Activated CD8-positive, alpha-beta T cell treated with anti-CD3 and anti-CD28 coated beads, Interleukin-2, amount 10 ng/mL, durations not matched to agents 7 days and 5 days (primary cell): ENCODE results near the gene PARL. TPM values are rescaled to one million over a fixed set of nuclear protein-coding genes. Genes with fewer than 3 reads are reported as not detected.

Experiments used
- ATAC-seq: fragments of 150-1000 bp; cut with Tn5 transposase; one replicate; pipeline ENCODE4 v1.10.0; 2021; ENCODE audit warnings: moderate library complexity
- CTCF ChIA-PET: fragments of 350-600 bp; sonication (Branson Sonifier 250); formaldehyde crosslinking; loops from one replicate; lab custom pipeline; 2021; ENCODE audit warnings: antibody characterized with exemption; lab: Charles Lee
- POLR2A ChIA-PET: fragments of 350-600 bp; sonication (Branson Sonifier 250); formaldehyde crosslinking; loops from one replicate; lab custom pipeline; 2021; ENCODE audit warnings: antibody characterized with exemption; lab: Charles Lee
- DNase-seq: peaks from one replicate; pipeline ENCODE4 v3.0.0-alpha.2; 2020
- H3K27ac Mint-ChIP-seq: one replicate; pipeline ENCODE4 v1.8.0; 2021; ENCODE audit warnings: mild to moderate bottlenecking, mixed read lengths
- H3K27me3 Mint-ChIP-seq: one replicate; pipeline ENCODE4 v1.8.0; 2021; ENCODE audit warnings: low read depth, mixed read lengths
- H3K36me3 Mint-ChIP-seq: one replicate; pipeline ENCODE4 v1.8.0; 2021; ENCODE audit warnings: low read depth, mixed read lengths
- H3K4me1 Mint-ChIP-seq: one replicate; pipeline ENCODE4 v1.8.0; 2021; ENCODE audit warnings: low read depth, mixed read lengths
- H3K4me3 Mint-ChIP-seq: one replicate; pipeline ENCODE4 v1.8.0; 2021; ENCODE audit warnings: mild to moderate bottlenecking, mixed read lengths
- H3K9me3 Mint-ChIP-seq: one replicate; pipeline ENCODE4 v1.8.0; 2022; ENCODE audit warnings: mixed read lengths; ENCODE audit not compliant: insufficient read depth
- total RNA-seq, 2 experiments: library from RNA; stranded (reverse); gene quantifications; one replicate each; pipeline ENCODE4 v1.2.3, GENCODE V29; 2021

The PARL gene
- total RNA-seq, 2 experiments from 2014 or later = 45.6 to 49.3 TPM

DNA sequence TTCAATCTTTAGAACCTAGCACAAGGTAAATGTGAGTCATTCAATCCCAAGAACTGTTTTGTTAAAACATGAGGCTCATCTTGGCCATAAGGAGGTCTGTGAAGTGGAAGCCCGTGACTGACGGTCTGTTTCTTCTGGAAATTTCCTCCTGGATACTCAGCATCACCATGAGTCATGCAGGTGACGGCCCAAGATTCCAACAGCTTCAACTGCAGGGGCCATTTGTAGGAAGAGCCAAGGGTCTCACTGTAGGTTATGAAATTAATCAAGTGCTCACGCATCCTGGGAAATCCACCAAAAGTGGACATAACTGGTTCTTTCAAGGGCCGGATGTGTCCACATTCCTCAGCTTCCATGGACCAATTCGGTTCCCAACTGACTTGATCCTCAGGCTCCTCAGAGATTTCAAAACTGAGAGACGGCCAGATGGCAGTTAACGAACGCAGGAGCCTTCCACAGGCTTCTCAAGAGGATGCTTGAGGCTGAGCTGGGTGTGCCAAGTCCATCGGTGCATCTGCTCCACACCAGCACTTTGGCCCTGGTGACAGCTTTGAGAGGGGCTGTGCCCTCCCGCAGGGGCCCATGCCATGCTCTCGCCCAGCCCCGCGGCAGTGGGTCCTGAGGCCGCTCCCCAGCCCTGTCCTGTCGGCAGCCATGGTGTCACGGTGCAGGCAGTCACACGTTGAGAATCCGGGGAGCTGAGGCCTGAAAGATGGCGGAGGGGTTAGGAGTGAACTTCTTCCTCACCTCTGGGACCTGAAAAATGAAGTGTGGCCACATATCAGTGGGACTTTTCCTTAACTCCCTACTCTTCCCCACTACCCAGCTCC, 67.8 kb downstream of the PARL start:
- Mint-ChIP-seq H3K27me3 (no peaks in the 10 kb centered on the region), H3K4me1 (peaks cover 5% of the 10 kb centered on the region), H3K36me3 (peaks cover 12% of the 10 kb centered on the region), H3K4me3 (no peak overlapping the region), H3K9me3 (no peaks in the 10 kb centered on the region), H3K27ac (no peak overlapping the region)
- DNase-seq = no peak
- CTCF ChIA-PET = interaction anchor here (1.3 kb wide), 1 partner anchor 9 kb away, joined by 3 read pairs; the partner anchor contains the start of gene MAP6D1
- POLR2A ChIA-PET = interaction anchor here (1.0 kb wide), 1 partner anchor 10 kb away, joined by 4 read pairs; no protein-coding TSS in a partner anchor
- ATAC-seq = no peak

DNA sequence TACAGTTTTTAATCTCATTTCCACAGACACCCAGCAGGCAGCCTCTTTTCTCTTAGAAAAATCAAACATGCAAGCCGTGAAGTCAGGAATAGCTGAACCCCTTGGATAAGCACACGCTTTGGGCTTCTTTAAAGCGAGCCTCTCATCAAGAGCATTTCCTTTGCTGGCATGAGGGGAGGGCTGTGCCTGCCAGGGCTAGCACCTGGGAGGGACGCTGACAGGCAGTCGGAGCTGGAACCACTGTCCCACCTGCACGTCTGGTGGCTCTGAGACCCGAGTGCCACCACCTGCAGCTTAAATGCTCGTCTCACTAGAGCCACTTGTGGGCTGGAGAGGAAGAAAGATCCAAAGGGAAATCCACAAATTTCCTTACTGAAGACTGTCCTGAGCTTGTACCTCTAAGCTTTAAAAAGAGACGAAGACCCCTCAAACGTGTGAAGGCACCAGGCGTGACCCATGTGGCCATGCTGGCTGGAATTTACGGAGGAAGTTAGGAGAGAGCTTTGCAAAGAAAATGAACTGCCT, 68.7 kb downstream of the PARL start:
- ChIA-PET POLR2A (no interaction called here), CTCF (interaction anchor here (1.3 kb wide), 1 partner anchor 10 kb away, joined by 3 read pairs; the partner anchor contains the start of gene MAP6D1)
- ATAC-seq (no peak), DNase-seq (no peak)
- Mint-ChIP-seq H3K27me3 (no peaks in the 10 kb centered on the region), H3K4me3 (no peak overlapping the region), H3K36me3 (peaks cover 19% of the 10 kb centered on the region), H3K27ac (peak overlapping the region; percentile 44), H3K9me3 (no peaks in the 10 kb centered on the region), H3K4me1 (peaks cover 5% of the 10 kb centered on the region)

DNA sequence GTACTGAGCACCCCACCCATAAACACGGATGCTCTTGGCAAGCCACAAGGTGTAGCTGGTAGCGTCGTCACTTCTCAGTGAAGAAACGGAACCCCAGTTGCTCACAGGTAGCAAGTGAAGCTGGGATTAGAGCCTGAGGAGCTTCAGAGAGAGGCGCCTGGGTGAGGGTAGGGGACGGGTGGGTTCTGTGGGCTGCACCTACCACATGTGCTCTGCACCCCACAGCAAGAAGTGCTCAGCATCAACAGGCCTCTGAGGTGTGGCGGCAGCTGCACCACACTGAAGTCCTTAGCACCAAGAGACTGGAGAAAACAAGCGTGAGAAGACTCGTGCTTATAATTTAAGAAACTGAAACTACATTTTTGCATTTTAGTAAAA, 69.1 kb downstream of the PARL start:
- ChIA-PET CTCF (interaction anchor here (1.6 kb wide), 1 partner anchor 69 kb away, joined by 5 read pairs; the partner anchor contains the start of gene PARL), POLR2A (interaction anchor here (1.4 kb wide), 1 partner anchor 11 kb away, joined by 3 read pairs; no protein-coding TSS in a partner anchor)
- H3K36me3 Mint-ChIP-seq = peaks cover 22% of the 10 kb centered on the region
- peaks cover 5% of the 10 kb centered on the region for H3K4me1 Mint-ChIP-seq
- H3K9me3 Mint-ChIP-seq = no peaks in the 10 kb centered on the region
- DNase-seq (no peak), ATAC-seq (no peak)
- H3K27me3 Mint-ChIP-seq = no peaks in the 10 kb centered on the region
- H3K27ac Mint-ChIP-seq = peak overlapping the region; percentile 73
- no peak overlapping the region for H3K4me3 Mint-ChIP-seq

DNA sequence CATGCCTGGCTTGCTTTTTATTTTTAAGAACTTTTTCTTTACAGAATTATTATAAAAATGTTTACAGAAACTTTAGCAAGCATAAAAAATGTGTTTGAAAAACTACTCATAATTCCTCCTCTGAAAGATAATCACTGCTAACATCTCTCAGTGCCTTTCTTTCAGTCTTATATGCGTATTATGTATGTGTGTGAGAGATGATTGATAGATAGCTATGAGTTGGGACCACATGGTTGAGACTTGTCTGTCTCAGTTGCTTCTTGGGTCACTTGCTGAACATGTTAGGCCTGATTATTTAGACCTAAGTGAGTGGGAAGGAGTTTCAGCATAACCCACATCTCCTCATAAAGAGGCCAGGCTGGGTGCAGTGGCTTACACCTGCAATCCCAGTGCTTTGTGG, 70.4 kb downstream of the PARL start:
- CTCF ChIA-PET = interaction anchor here (0.6 to 1.6 kb wide), 2 partner anchors 13 to 71 kb away, joined by 3 to 5 read pairs; partner anchors contain the start of gene PARL
- Mint-ChIP-seq H3K4me3 (no peak overlapping the region), H3K27ac (peak overlapping the region; percentile 37), H3K36me3 (peaks cover 28% of the 10 kb centered on the region), H3K4me1 (peaks cover 5% of the 10 kb centered on the region), H3K9me3 (no peaks in the 10 kb centered on the region), H3K27me3 (no peaks in the 10 kb centered on the region)
- ATAC-seq (no peak), DNase-seq (no peak)
- POLR2A ChIA-PET = interaction anchor here (0.6 to 1.4 kb wide), 2 partner anchors 12 to 64 kb away, joined by 3 read pairs; no protein-coding TSS in a partner anchor

DNA sequence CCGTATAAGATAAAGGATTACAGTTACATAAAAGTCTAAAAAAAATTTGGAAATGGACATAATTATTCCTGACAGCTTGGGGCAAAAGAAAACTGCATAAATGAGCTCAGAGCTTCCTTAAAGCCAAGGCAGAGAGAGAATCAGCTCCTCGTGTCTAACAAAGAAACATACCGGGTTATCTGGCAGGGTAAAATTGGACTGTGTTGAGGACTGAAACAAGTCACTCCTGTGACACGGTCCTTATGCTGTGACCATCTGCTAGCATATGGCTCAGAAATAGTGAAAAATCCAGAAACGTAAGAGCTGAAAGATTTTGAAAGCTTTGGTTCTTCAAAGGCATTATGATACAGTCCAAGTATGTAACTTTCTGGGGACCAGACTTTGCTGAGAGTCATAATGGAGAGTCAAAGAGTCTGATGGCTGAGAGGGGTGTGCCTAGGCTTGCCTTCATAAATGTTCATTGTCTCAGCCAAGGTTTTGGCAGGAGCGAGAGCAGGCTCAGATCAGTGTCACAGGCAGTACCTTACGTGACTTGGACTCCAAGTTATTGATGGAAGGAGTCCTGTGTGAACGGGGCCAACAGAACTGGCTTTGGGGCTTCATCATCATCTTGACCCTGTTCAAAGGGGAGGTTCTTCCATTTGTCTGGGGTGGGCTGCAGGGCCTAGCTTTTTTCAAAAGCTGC, 71.8 kb downstream of the PARL start:
- ChIA-PET POLR2A (interaction anchor here (0.7 kb wide), 1 partner anchor 66 kb away, joined by 4 read pairs; no protein-coding TSS in a partner anchor), CTCF (interaction anchor here (0.6 kb wide), 1 partner anchor 83 kb away, joined by 3 read pairs; no protein-coding TSS in a partner anchor)
- Mint-ChIP-seq H3K36me3 (peaks cover 39% of the 10 kb centered on the region), H3K27ac (peak overlapping the region; percentile 32), H3K9me3 (no peaks in the 10 kb centered on the region), H3K4me1 (peaks cover 5% of the 10 kb centered on the region), H3K4me3 (no peak overlapping the region), H3K27me3 (no peaks in the 10 kb centered on the region)
- DNase-seq (no peak), ATAC-seq (no peak)

DNA sequence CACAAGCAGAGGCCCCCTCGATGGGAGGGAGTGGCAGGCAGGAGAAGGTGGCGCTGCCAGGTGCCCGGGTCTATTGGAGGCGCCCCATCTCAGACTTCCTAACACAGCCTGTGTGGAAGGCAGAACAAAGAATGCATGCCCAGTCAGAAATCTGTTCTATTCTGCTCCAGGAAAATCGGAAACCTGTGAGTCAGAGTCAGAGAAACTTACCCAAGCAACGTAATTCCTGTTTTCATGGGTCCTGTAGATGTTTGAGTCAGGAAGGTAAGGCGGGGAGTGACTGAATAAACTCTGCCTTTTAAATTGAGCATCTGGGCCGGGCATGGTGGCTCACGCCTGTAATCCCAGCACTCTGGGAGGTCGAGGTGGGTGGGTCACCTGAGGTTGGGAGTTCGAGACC, 73.0 kb downstream of the PARL start:
- no peaks in the 10 kb centered on the region for H3K27me3 Mint-ChIP-seq
- H3K27ac Mint-ChIP-seq = peak overlapping the region; percentile 24
- ATAC-seq (no peak), DNase-seq (no peak)
- H3K9me3 Mint-ChIP-seq = no peaks in the 10 kb centered on the region
- peaks cover 5% of the 10 kb centered on the region for H3K4me1 Mint-ChIP-seq
- ChIA-PET POLR2A (no interaction called here), CTCF (no interaction called here)
- H3K36me3 Mint-ChIP-seq = peaks cover 48% of the 10 kb centered on the region
- no peak overlapping the region for H3K4me3 Mint-ChIP-seq

DNA sequence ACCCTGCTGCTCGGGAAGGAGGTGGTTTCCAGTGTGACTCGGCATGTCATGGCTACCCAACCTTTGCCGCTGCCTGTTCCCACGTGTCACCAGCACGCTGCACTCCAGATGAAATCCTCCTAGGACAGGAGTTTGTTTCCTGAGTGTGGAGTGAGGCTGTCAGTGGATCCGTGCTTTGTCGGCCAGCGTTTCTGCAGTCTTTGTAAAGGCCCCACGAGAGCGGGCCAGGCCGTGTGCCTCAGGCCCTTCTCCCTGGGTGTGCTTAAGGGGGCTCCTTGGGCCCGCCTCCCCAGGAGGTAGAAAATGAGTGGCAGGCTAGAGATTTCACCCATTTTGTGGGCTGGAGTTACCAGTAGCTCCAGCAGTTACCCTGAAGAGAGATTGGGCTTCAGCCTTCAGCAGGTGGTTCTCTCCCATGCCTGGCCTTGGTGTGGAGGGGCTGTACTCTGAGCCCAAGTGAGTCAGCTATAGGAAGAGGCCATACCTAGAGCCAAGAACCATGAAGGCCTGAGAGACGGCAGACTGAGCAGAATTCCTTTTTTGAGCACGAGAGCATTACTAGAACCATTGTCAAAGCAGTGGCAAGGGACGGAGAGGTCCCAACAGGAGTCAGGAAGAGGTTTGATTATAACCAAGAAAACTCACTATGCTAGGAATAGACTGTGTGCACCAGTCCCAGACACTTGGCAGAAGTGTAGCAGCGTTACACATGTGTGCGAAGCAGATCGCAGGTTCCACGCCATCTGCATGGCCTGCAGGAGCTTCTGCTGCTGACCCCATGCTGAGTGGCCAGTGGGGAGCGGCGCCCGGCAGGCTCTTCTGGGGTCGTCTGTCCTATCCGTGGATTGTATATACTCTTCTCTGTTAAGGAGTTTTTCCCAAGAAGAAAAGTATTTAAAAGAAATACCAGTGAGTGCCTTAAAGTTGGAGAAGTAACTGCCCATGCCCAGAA, 73.8 kb downstream of the PARL start:
- H3K27ac Mint-ChIP-seq = peak overlapping the region; percentile 24

DNA sequence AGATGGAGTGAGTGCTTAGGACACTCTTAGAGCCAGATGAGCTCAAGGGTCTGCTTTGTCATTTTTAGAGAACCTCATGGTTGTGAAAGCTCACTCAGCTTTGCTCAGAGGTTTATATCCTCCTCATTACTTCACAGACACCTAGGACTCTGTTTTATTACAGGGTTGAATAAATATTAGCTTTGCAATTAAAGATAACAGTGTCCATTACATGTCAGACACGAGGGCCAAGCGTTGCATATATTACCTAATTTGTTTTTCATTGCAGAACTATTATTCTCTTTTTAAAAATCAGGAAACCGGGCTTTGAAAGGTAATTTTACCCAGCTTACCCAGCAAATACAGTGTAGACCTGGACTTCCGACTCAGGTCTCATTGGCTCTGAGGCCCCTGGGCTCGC, 75.4 kb downstream of the PARL start:
- CTCF ChIA-PET = interaction anchor here (1.2 kb wide), 1 partner anchor 75 kb away, joined by 3 read pairs; no protein-coding TSS in a partner anchor
- Mint-ChIP-seq H3K36me3 (peaks cover 56% of the 10 kb centered on the region), H3K4me1 (no peaks in the 10 kb centered on the region), H3K9me3 (no peaks in the 10 kb centered on the region), H3K27me3 (no peaks in the 10 kb centered on the region), H3K4me3 (no peak overlapping the region), H3K27ac (no peak overlapping the region)
- POLR2A ChIA-PET = interaction anchor here (0.5 kb wide), 1 partner anchor 49 kb away, joined by 3 read pairs; no protein-coding TSS in a partner anchor
- ATAC-seq (no peak), DNase-seq (no peak)

More for the DNA sequence above, 73.8 kb downstream of the PARL start:
- Mint-ChIP-seq H3K9me3 (no peaks in the 10 kb centered on the region), H3K4me3 (no peak overlapping the region), H3K36me3 (peaks cover 51% of the 10 kb centered on the region), H3K4me1 (peaks cover 5% of the 10 kb centered on the region), H3K27me3 (no peaks in the 10 kb centered on the region)
- ATAC-seq (no peak), DNase-seq (no peak)
- CTCF ChIA-PET = no interaction called here
- POLR2A ChIA-PET = no interaction called here

DNA sequence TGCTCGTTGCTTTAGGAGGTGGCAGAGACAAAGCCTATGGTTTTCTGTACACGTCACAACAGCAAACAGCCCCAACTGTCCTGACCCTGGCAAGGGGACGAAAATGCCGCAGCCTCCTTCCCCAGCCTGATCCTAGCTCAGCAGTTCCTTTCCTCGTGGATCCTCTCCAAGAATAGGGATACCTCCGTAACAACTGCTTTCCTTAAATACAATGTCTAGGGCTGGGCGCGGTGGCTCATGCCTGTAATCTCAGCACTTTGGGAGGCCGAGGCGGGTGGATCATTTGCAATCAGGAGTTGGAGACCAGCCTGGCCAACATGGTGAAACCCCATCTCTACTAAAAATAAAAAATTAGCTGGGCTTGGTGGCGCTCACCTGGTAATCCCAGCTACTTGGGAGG, 76.3 kb downstream of the PARL start:
- ChIA-PET CTCF (no interaction called here), POLR2A (no interaction called here)
- no peaks in the 10 kb centered on the region for H3K9me3 Mint-ChIP-seq
- peaks cover 63% of the 10 kb centered on the region for H3K36me3 Mint-ChIP-seq
- ATAC-seq = no peak
- no peaks in the 10 kb centered on the region for H3K27me3 Mint-ChIP-seq
- DNase-seq = no peak
- H3K4me1 Mint-ChIP-seq = no peaks in the 10 kb centered on the region
- no peak overlapping the region for H3K27ac Mint-ChIP-seq
- H3K4me3 Mint-ChIP-seq = no peak overlapping the region

DNA sequence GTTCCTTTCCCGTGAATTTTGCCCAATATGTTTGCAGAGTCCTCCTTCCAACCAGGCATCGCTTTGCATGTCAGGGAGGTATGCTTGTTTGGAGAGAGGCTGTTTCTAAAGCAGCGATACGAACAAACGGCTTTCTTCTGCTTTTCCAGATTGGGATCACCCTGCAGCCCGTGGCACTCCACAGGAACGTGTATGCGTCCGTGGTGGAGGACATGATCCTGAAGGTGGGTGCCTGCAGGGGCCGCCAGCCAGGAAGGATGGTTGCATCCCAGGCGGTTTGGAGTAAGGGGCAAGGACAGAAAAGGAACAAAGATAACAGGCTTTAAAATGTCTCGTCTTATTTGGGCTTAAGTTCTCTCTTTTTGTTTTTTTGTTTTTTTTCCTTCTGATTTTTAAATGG, 76.8 kb downstream of the PARL start:
- Mint-ChIP-seq H3K4me1 (no peaks in the 10 kb centered on the region), H3K27me3 (no peaks in the 10 kb centered on the region), H3K9me3 (no peaks in the 10 kb centered on the region), H3K4me3 (no peak overlapping the region), H3K36me3 (peaks cover 63% of the 10 kb centered on the region), H3K27ac (no peak overlapping the region)
- no peak for ATAC-seq
- POLR2A ChIA-PET = no interaction called here
- CTCF ChIA-PET = no interaction called here
- DNase-seq = no peak
